Activated CD4-positive, CD25-positive, alpha-beta regulatory T cell treated with anti-CD3 and anti-CD28 coated beads, Interleukin-2, amount 50 U/mL, for 72 hours (primary cell): ENCODE data around the gene SNX1.
A peak's percentile ranks its signal among the peaks of the same experiment; 100 is the strongest.
"Not testable (repeated sequence)": the region's sequence is repeated elsewhere in the genome, so short reads cannot be mapped to it uniquely, and the experiment has no call there.

Source experiments
- DNase-seq: peaks from one replicate; pipeline ENCODE4 v3.0.0; 2021

The SNX1 gene

DNA sequence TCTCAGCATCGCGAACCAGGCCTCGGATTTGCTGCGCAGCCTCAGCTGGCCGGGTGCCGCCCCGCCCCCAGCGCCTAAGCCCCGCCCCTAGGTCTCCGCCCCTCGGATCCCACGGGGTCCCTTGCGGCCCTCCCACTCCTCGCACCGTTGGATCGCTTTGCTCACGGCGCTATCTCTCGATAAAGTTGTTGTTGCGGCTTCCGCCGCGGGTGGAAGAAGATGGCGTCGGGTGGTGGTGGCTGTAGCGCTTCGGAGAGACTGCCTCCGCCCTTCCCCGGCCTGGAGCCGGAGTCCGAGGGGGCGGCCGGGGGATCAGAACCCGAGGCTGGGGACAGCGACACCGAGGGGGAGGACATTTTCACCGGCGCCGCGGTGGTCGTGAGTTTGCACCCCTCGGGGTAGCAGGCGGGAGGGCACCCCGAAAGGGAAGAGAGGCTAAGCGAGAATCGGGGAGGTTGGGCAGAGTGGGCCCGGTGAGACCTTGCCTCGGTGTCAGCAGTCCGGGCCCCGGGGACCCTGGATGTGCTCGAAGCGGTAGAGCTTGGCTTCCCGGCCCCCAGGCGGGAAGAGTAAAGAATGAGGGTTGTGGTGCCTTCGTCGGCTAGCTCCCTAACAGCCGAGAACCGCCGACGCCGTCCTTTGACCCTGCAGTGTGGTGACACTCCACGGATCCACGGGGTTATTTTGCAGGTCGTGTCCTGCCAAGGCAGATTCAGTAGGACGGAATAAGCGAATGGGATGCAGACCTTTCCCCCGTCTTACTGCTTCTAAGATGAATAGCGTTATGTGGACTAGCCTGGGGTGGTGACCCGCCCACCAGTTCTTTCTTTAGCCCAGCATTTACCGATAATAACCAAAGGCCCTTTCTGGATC lies at the start of gene SNX1:
TSS of gene SNX1 (plus strand) at position 188 of the 873 bp plus-strand sequence. CDS start at position 220, 32 bp downstream.
- peak; percentile 96 for DNase-seq

- DNase-seq, result peak; percentile 69
These were observed 49.2 kb upstream of the SNX1 start, which contains the start of gene DAPK2 for GRCh38 chr15:64046421-64047153. TSS of gene DAPK2 (minus strand) at chr15:64046485. CDS start at chr15:64040261, 6,224 bp downstream.

GRCh38 chr15:64048781-64049460 lies 46.9 kb upstream of the SNX1 start:
- no peak for DNase-seq

DNA sequence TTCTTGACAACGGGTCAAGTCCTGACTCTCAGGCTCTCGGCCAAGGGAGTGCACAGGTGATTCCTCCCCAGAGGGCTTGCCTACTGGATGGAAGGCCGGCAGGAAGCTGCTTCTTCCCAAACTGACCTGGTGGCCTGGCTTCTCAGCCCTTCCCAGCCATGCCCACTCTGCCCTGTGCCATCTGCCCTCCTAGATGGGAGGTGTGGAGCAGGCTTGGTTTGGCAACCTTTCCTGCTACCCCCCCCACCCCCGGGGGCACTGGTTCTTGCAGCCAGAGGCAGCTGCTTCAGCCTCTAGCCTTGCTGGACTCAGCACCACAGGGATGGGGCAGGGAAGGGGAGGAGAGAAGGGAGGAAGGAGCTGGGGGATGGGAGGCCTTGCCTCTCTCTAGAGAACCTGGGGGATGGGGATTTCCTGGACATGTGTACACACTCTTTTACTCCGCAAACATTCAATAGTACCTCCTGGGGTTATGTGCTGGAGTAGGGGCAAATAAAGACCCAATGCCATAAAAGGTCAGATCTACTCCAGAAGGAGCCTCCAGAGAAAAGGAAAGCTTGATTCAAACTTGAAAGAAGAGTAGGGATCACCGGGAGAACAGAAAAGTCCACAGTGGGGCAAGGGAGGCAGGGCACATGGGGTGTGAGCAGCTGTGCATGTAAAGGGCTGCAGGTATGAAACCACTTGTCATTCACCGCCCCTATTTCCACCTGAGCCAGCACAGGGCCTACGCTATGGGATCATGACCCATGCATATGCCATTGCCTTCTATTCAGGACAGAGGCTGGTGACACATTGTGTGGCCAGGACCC lies 45.3 kb upstream of the SNX1 start:
- no peak for DNase-seq

- no peak for DNase-seq
These were observed 44.7 kb upstream of the SNX1 start for GRCh38 chr15:64051093-64051402.

DNA sequence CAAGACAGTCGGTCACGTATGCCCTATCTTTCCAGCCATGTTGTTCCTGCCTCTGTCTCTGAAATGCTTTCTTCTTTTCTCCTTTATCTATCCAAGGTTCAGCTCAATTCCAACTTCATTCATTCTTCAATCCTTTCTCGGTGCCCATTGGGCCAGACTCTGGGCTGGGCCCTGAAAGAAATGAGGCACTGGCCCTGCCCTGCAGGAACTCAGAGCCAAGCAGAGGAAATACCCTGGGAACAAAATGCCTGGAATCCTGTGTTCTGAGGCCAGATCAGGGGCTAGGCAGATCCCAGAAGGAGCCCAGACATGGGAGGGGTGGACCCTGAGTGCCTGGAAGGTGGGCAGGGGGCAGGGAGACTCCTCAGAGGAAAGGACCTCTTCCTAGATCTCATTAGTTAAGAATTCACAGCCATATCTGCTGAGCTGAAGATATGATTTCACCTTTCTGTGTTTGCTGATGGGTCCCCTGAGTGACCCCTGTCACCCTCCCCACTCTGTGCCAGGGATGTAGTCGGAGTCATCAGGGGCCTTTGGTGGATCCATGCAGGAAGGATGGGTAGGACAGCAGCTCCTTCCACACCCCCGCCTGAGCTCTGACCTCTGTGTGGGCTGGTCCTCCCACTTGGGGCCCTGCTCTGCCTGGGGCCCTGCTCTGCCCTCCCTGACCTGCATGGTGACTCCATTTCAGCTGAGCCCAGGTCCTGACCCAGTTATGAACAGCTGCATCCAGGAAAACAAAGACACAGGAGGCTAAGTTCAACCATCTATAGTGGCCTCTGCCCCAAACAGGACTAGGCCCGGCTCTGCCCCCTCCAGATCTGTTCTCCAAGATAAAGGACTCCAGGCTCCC lies 44.1 kb upstream of the SNX1 start:
- DNase-seq, result no peak

GRCh38 chr15:64052925-64053491 lies 42.8 kb upstream of the SNX1 start:
- DNase-seq, result no peak

- DNase-seq, result not testable (repeated sequence)
These were observed 42.1 kb upstream of the SNX1 start for GRCh38 chr15:64053674-64054073.

DNA sequence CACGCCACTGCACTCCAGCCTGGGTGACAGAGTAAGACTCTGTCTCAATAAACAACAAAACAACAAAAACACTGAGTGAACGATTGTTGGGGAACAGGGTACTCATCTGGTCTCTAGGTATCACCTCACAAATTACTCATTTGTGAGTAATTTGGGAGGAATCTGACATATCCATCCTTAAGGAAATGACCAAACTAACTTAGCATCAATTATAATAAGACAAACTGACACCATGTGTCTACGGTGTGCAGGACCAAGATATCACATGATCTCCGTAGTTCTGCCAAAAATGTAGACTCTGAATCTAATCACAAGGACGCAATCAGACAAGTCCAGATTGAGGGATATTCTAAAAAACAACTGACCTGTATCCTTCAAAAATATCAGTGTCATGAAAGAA lies 37.5 kb upstream of the SNX1 start:
- no peak for DNase-seq

GRCh38 chr15:64059104-64059503 lies 36.7 kb upstream of the SNX1 start:
- not testable (repeated sequence) for DNase-seq

DNA sequence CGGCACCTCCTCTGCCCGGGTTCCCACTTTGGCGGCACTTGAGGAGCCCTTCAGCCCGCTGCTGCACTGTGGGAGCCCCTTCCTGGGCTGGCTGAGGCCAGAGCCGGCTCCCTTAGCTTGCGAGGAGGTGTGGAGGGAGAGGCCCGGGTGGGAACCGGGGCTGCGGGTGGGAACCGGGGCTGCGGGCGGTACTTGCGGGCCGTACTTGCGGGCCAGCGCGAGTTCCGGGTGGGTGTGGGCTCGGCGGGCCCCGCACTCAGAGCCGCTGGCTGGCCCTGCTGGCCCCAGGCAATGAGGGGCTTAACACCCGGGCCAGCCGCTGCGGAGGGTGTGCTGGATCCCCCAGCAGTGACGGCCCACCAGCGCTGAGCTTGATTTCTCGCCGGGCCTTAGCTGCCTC lies 35.1 kb upstream of the SNX1 start:
- DNase-seq, result no peak

GRCh38 chr15:64066451-64066850 lies 29.3 kb upstream of the SNX1 start:
- no peak for DNase-seq

DNA sequence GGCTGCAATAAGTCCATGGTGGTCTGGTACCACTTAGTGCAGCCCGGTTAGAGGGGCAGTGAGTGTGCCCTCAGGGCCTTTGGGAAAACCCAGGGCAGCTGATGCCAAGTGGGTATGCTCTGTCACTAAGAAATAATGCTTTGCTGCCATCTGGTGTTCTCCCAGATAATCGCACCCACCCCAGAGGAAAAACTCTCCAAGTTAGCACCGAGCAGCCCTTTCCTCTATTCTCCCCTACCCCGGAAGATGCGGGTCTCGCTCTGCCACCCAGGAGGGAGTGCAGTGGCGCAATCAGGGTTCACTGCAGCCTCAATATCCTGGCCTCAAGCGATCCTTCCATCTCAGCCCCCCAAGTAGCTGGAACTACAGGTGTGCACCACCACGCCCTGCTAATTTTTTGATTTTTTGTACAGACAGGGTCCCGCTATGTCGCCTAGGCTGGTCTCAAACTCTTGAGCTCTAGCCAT lies 28.2 kb upstream of the SNX1 start:
- peak; percentile 70 for DNase-seq

- DNase-seq, result no peak
These were observed 27.6 kb upstream of the SNX1 start for GRCh38 chr15:64068133-64068532.

DNA sequence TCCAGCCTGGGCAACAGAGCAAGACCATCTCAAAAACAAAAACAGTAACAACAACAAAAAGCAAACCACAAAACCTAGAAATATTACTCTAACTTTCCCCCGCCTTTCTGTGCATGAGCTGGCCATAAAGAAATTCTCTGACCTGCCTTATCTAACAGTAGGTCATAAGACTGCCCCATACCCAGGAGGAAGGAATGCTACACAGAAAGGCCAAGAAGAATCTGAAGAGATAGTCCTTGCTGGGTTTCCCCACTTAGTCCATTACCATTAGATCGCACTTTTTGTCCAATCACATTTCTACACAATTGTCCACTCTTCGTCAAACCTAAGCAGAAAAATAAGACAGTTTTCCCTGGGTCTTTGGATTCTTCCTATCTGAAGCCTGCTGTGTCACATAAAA lies 25.7 kb upstream of the SNX1 start:
- DNase-seq, result no peak

DNA sequence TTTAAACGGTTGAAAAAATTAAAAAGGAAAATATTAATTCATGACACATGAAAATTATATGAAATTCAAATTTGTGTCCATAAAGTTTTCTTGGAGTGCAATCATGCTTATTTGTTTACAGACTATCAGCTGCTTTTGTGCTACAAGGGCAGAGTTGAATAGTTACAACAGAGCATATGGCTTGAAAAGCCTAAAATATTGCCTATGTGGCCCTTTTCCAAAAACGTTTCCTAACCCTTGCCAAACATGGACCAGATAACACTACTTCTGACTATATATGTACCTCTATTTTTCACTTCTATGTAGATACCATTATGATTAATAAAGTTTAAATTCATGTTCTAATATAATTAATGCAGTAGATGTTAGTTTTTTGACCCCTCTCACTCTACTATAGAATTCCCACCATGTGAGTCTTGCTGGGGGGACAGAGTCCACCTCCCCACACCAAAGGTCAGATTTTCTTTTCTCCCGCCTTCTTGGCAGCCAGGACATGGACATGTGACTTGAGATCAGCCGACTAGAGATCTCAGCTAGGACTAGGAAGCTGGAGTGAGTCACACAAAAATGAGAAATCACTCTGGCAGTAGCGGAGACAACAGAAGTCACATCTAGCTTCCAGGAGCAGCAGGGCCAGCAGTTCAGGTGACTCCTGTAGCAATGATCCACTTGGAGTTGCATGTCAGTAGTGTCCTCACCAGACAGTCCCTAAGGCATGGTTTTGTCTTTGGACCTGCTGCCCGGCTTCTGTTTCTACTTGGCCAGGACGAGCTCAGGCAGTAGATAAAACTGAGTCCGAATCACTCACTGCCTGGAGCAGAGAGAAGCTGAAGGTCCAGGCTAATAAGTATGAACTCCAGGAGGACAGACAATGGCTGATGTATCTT lies 24.6 kb upstream of the SNX1 start:
- no peak for DNase-seq

DNA sequence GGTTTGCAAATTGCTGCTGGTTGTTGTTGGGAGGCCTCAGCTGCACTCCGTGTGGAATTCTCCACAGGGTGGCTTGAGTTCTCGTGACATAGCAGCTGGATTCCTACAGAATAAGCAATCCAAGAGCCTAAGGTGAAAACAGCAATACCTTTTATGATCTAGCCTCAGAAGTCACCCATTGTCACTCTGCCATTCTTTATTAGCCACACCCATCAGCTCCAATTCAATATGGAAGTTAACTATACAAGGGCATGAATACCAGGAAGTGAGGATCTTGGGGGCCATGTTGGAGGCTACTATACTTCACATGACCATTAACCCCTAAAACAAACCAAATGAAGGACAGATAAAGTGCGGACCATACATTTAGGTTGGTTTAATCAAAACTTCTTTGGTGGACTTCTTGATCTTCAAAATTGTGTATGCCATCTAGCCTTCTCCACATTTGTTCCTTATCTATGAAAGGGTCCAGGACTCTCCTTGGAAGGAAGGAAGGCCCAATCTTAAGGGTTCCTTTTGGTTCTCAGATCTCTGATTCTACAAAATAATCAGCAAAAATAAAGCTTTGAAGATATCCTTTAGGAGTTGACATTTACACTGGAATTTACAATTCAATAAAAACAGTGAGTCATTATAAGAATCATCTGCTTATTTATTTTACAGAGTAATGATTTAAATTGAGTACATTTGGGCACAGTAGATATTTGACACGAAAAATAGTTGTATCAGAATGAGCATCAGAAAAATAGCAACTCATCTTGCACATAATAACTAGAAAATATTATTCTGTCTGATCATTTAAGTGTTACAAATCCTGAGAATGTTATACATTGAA lies 23.6 kb upstream of the SNX1 start:
- DNase-seq, result no peak

- no peak for DNase-seq
These were observed 23.0 kb upstream of the SNX1 start for GRCh38 chr15:64072812-64073211.

GRCh38 chr15:64073496-64073895 lies 22.3 kb upstream of the SNX1 start:
- DNase-seq, result not testable (repeated sequence)
